K562 treated with DMSO at 1 percent for 48 hours (cell line): Measurements from ENCODE around the gene ADH1B. TPM values are rescaled to one million over a fixed set of nuclear protein-coding genes. Genes with fewer than 3 reads are reported as not detected.

Experiments used
- total RNA-seq: library from RNA; unstranded; fragments of 300-600 nt; gene quantifications from 2 replicates; pipeline ENCODE4 v1.2.3, GENCODE V29; 2022; ENCODE audit warnings: low replicate concordance; ENCODE audit errors: extremely low read depth

ADH1B gene
- total RNA-seq, result not detected in 2 replicates

GRCh38 chr4:99321241-99322191, at the start of gene ADH1B:
Gene ADH1B (minus strand): TSS chr4:99321401. CDS start chr4:99321331, 70 bp downstream.

GRCh38 chr4:99352602-99353537, 31.7 kb upstream of the ADH1B start, which contains the start of gene ADH1C:
Gene ADH1C (minus strand): TSS chr4:99352746. CDS start chr4:99352675, 71 bp downstream.

GRCh38 chr4:99290848-99291786, 30.1 kb downstream of the ADH1B start, which contains the start of gene ADH1A:
Gene ADH1A (minus strand): TSS chr4:99290985. CDS start chr4:99290914, 71 bp downstream.

Other genes starting within 250 kb of the ADH1B start
- gene ADH5, start 232.6 kb downstream of the ADH1B start, total RNA-seq, result not detected in 2 replicates
- not detected in 2 replicates for gene ADH4, start 177.1 kb downstream of the ADH1B start, total RNA-seq
- not detected in 2 replicates for gene ADH6, start 102.2 kb downstream of the ADH1B start, total RNA-seq
- gene ADH1A, start 30.4 kb downstream of the ADH1B start, total RNA-seq, result not detected in 2 replicates
- not detected in 2 replicates for gene ADH1C, start 31.3 kb upstream of the ADH1B start, total RNA-seq
- not detected in 2 replicates for gene ADH7, start 113.9 kb upstream of the ADH1B start, total RNA-seq
- not detected in 2 replicates for gene C4orf17, start 189.6 kb upstream of the ADH1B start, total RNA-seq
- not detected in 2 replicates for gene TRMT10A, start 242.6 kb upstream of the ADH1B start, total RNA-seq